ENCODE data around the gene SCNN1G.

GRCh38 chr16:23156946-23157460 lies 25.5 kb upstream of the SCNN1G start:
- no peak for TF ChIP-seq POLR2AphosphoS5 (IDR thresholded peaks at IDR 0.05; ENCODE audit: low read depth, low read length)
- no peak for TF ChIP-seq POLR2A (IDR thresholded peaks at IDR 0.05; ENCODE audit: low read depth, low read length)

Data from GM12892 (cell line).